ENCODE data around the gene DUSP8. TPM values are rescaled to one million over a fixed set of nuclear protein-coding genes. Genes with fewer than 3 reads are reported as not detected.
A peak's percentile ranks its signal among the peaks of the same experiment; 100 is the strongest.

DUSP8 gene
- total RNA-seq, 1 experiment from 2014 or later: 7.7 TPM

DNA sequence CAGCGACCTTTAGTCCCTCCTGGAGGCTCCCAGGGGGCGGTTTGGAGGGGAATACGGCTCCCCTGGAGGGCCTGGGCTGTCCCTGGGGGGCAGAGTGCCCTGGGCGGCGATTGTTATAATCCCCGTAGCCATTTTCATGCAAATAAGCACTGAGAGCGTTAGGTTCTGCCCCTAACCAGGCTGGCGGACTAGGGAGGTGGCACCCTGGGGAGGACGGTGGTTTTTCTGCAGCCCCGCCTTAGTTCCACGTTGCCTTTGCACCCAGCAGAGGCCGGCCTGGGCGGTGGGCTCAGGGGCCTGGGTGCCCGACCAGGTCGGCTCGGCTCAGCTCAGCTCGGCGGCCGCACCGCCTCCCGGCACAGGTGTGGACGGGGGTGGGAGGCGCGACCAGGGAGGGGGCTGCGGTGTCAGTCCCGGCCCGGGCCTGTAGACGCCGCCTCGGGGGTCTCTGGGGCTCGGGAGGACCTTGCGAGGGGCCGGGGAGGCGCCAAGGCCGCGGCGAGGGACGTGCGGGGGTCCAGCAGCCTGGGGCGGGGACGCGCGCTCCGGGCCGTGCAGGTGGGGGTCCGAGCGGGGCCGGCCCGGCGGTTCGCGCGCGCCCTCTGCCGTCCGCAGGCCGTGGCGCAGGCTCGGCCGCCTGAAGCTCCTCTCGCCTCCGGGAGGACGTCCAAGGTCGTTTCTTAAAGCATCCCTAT lies 2.3 kb upstream of the DUSP8 start:
- ChIA-PET CTCF (interaction anchor here (0.6 to 3.8 kb wide), 18 partner anchors 16 to 808 kb away, joined by 3 to 138 read pairs (median 4); partner anchors contain the start of genes BRSK2 and KRTAP5-2), POLR2A (no interaction called here)
- Mint-ChIP-seq H3K27me3 (ENCODE audit: insufficient read depth, unreplicated experiment) (no peaks in the 10 kb centered on the region), H3K36me3 (ENCODE audit: insufficient read depth, unreplicated experiment) (no peaks in the 10 kb centered on the region), H3K9me3 (ENCODE audit: unreplicated experiment) (peaks cover 16% of the 10 kb centered on the region), H3K4me3 (ENCODE audit: unreplicated experiment) (peak overlapping the region; percentile 70), H3K4me1 (ENCODE audit: low read depth, unreplicated experiment) (peaks cover 5% of the 10 kb centered on the region), H3K27ac (ENCODE audit: unreplicated experiment) (no peak overlapping the region)
- H3K27me3 ChIP-seq (replicated peaks; ENCODE audit: control insufficient read depth, insufficient read depth, low read length): peaks cover 2% of the 10 kb centered on the region
- TF ChIP-seq, protein P1, sequence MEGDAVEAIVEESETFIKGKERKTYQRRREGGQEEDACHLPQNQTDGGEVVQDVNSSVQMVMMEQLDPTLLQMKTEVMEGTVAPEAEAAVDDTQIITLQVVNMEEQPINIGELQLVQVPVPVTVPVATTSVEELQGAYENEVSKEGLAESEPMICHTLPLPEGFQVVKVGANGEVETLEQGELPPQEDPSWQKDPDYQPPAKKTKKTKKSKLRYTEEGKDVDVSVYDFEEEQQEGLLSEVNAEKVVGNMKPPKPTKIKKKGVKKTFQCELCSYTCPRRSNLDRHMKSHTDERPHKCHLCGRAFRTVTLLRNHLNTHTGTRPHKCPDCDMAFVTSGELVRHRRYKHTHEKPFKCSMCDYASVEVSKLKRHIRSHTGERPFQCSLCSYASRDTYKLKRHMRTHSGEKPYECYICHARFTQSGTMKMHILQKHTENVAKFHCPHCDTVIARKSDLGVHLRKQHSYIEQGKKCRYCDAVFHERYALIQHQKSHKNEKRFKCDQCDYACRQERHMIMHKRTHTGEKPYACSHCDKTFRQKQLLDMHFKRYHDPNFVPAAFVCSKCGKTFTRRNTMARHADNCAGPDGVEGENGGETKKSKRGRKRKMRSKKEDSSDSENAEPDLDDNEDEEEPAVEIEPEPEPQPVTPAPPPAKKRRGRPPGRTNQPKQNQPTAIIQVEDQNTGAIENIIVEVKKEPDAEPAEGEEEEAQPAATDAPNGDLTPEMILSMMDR (IDR thresholded peaks at IDR 0.05; ENCODE audit: insufficient read depth in 1 of 2, low read depth in 1 of 2, low read length in 1 of 2, severe bottlenecking in 1 of 2, unreplicated experiment in 1 of 2): peak; percentile 62 to 93
- no peaks in the 10 kb centered on the region for H3K36me3 ChIP-seq (ENCODE audit: control insufficient read depth, insufficient read depth, low read length)
- peaks cover 14% of the 10 kb centered on the region; the same call in 1 of the 2 replicates for H3K4me1 ChIP-seq
- no TSS peak for BruUV-seq (replicated peaks)
- peak in 1 of 2 experiments; percentile 82 for DNase-seq
- H3K9me3 ChIP-seq: peaks cover 7% of the 10 kb centered on the region; the same call in 1 of the 2 replicates
- intact Hi-C loops (cut with micrococcal nuclease; ENCODE audit: unreplicated experiment): loop anchor here (1.0 to 5.0 kb wide), 3 partner anchors 20 to 462 kb away; no protein-coding TSS in a partner anchor
- H3K4me3 ChIP-seq (ENCODE audit: low read depth, low read length): peak overlapping the region; percentile 41

DNA sequence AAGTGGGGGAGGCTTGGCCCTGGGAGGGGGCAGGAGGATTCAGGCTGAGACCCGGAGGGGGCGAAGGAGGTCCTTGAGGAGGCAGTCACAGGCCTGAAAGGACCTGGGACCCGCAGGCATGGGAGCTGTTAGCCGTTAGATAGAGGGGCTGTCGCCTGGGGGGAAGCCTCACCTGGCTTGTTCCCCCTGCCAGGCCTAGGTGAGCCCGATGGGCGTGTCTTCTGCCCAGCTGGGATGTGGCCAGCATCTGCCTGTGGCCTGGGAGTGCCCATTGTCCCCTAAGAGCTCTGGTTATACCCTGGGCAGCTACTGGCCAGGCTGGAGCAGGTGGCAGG lies 1.8 kb upstream of the DUSP8 start:
- Histone ChIP-seq H3K9me3 (peaks cover 7% of the 10 kb centered on the region; the same call in 1 of the 2 replicates), H3K4me3 (ENCODE audit: low read depth, low read length) (peak overlapping the region; percentile 41), H3K36me3 (ENCODE audit: control insufficient read depth, insufficient read depth, low read length) (no peaks in the 10 kb centered on the region), H3K4me1 (peaks cover 14% of the 10 kb centered on the region; the same call in 1 of the 2 replicates), H3K27me3 (replicated peaks; ENCODE audit: control insufficient read depth, insufficient read depth, low read length) (peaks cover 2% of the 10 kb centered on the region)
- ChIA-PET CTCF (interaction anchor here (0.6 to 3.8 kb wide), 7 partner anchors 16 to 311 kb away, joined by 4 to 138 read pairs (median 13); no protein-coding TSS in a partner anchor), POLR2A (no interaction called here)
- Mint-ChIP-seq H3K27me3 (ENCODE audit: insufficient read depth, unreplicated experiment) (no peaks in the 10 kb centered on the region), H3K27ac (ENCODE audit: unreplicated experiment) (no peak overlapping the region), H3K4me3 (ENCODE audit: unreplicated experiment) (peak overlapping the region; percentile 70), H3K36me3 (ENCODE audit: insufficient read depth, unreplicated experiment) (no peaks in the 10 kb centered on the region), H3K9me3 (ENCODE audit: unreplicated experiment) (peaks cover 11% of the 10 kb centered on the region), H3K4me1 (ENCODE audit: low read depth, unreplicated experiment) (peaks cover 6% of the 10 kb centered on the region)
- TF ChIP-seq, protein P1 (IDR thresholded peaks at IDR 0.05; ENCODE audit: insufficient read depth in 1 of 2, low read depth in 1 of 2, low read length in 1 of 2, severe bottlenecking in 1 of 2, unreplicated experiment in 1 of 2): no peak
- no TSS peak for BruUV-seq (replicated peaks)
- intact Hi-C loops (cut with micrococcal nuclease; ENCODE audit: unreplicated experiment): loop anchor here (1.0 to 5.0 kb wide), 3 partner anchors 20 to 462 kb away; no protein-coding TSS in a partner anchor
- DNase-seq: peak in 1 of 2 experiments; percentile 46

DNA sequence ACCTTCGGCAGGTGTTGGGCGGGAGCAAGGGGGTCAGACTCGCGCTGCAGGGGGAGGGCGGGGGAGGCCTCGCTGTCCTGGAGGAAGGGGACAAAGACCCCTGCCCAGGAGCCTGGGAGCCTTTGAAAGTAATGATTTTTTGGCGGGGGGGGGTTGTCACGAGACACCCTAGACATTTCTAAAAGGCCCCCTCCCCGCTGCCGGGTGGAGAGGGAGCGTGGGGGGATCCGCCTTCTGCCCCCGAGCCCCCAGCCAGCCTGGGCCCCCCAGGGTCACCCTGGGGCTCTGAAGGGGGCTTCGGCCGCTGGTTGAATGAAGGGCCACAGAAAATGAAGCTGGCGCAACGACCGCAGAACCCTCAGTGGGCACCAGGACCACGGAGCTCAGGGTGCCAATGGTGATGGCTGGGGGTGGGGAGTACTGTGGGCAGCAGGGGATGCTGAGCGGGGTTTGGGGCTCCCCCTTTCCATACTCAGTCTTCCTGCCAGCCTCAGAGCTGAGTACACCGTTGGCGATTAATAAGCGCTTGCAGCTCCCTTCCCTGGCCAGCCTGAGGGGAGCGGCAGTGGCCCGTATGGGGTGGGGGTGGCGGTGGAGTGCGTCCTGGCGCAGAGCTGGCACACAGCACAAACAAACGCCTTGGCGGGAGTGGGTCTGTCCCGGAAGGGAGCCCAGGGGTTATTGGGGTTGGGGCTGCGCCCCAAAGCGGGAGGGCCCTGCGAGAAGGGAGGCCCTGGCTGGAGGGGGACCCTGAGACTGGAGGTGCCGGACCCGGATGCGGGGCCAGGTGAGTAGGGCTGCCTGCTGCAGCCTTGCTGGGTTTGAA lies 1.2 kb upstream of the DUSP8 start:
- ChIA-PET CTCF (interaction anchor here (0.6 to 3.8 kb wide), 5 partner anchors 17 to 27 kb away, joined by 5 to 138 read pairs (median 21); no protein-coding TSS in a partner anchor), POLR2A (interaction anchor here (0.5 kb wide), 1 partner anchor 73 kb away, joined by 3 read pairs; no protein-coding TSS in a partner anchor)
- no peak for DNase-seq
- H3K36me3 ChIP-seq (ENCODE audit: control insufficient read depth, insufficient read depth, low read length): no peaks in the 10 kb centered on the region
- TF ChIP-seq, protein P1 (IDR thresholded peaks at IDR 0.05; ENCODE audit: insufficient read depth in 1 of 2, low read depth in 1 of 2, low read length in 1 of 2, severe bottlenecking in 1 of 2, unreplicated experiment in 1 of 2): no peak
- intact Hi-C loops (cut with micrococcal nuclease; ENCODE audit: unreplicated experiment): loop anchor here (5.0 kb wide), 1 partner anchor 461 kb away; no protein-coding TSS in a partner anchor
- Mint-ChIP-seq H3K4me1 (ENCODE audit: low read depth, unreplicated experiment) (peaks cover 6% of the 10 kb centered on the region), H3K4me3 (ENCODE audit: unreplicated experiment) (peak overlapping the region; percentile 70), H3K9me3 (ENCODE audit: unreplicated experiment) (peaks cover 5% of the 10 kb centered on the region), H3K36me3 (ENCODE audit: insufficient read depth, unreplicated experiment) (no peaks in the 10 kb centered on the region), H3K27me3 (ENCODE audit: insufficient read depth, unreplicated experiment) (no peaks in the 10 kb centered on the region), H3K27ac (ENCODE audit: unreplicated experiment) (no peak overlapping the region)
- H3K27me3 ChIP-seq (replicated peaks; ENCODE audit: control insufficient read depth, insufficient read depth, low read length): peaks cover 2% of the 10 kb centered on the region
- H3K4me3 ChIP-seq (ENCODE audit: low read depth, low read length): peak overlapping the region; percentile 57
- H3K4me1 ChIP-seq: peaks cover 14% of the 10 kb centered on the region; the same call in 1 of the 2 replicates
- H3K9me3 ChIP-seq: peaks cover 7% of the 10 kb centered on the region; the same call in 1 of the 2 replicates
- no TSS peak for BruUV-seq (replicated peaks)

All from Caco-2 (cell line).